Stomach smooth muscle (tissue), 2 donors: Measurements from ENCODE around the gene ITPR1.

Experiments used
- H3K27ac ChIP-seq: one replicate; pipeline ENCODE4 v1.7.0; 2013; ENCODE audit warnings: mild to moderate bottlenecking, low read length, inconsistent platforms
- H3K27me3 ChIP-seq, 2 donors: one replicate each; pipeline ENCODE4 v1.7.0; 2013; ENCODE audit warnings: low read length in 2 of 2; ENCODE audit not compliant: insufficient read depth in 2 of 2, control insufficient read depth in 1 of 2
- H3K36me3 ChIP-seq, 2 donors: one replicate each; pipeline ENCODE4 v1.7.0; 2013; ENCODE audit warnings: low read length in 2 of 2; ENCODE audit not compliant: control insufficient read depth in 2 of 2, insufficient read depth in 2 of 2
- H3K4me1 ChIP-seq: one replicate; pipeline ENCODE4 v1.7.0; 2013; ENCODE audit warnings: low read length; ENCODE audit not compliant: control insufficient read depth, insufficient read depth
- H3K4me3 ChIP-seq, 2 donors: one replicate each; pipeline ENCODE4 v1.7.0; 2013; ENCODE audit warnings: low read length in 2 of 2
- H3K9ac ChIP-seq, 2 donors: one replicate each; pipeline ENCODE4 v1.7.0; 2013; ENCODE audit warnings: low read length in 2 of 2, mild to moderate bottlenecking in 1 of 2
- H3K9me3 ChIP-seq, 2 donors: one replicate each; pipeline ENCODE4 v1.7.0; 2013; ENCODE audit warnings: low read length in 2 of 2; ENCODE audit not compliant: control insufficient read depth in 2 of 2
- donor health status: healthy.
- donor health status: Pancreatic carcinoma.

ITPR1 gene

DNA sequence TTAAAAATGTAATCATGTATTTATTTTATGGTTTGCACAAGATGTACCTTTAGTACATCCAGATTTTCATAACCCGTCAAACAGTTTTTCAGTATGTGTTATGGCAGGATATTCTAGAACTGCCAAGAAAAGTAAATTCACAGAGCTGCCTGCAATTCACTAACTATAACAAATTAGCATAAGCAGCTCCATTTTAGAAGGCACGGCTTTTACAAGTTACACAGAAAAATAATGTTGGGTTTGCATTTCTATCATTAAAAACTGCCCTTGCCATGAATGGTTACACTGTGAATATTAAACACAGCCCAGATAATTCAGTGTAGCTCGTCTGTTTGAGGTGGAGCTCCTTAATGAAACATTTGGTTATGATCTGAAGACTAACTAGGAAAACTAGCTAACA is 391.7 kb downstream of the ITPR1 start:
- Histone ChIP-seq H3K9me3 (no peaks in the 10 kb centered on the region), H3K9ac (no peak overlapping the region), H3K27me3 (no peaks in the 10 kb centered on the region), H3K4me1 (no peaks in the 10 kb centered on the region), H3K4me3 (no peak overlapping the region), H3K27ac (no peak overlapping the region), H3K36me3 (no peaks in the 10 kb centered on the region)

DNA sequence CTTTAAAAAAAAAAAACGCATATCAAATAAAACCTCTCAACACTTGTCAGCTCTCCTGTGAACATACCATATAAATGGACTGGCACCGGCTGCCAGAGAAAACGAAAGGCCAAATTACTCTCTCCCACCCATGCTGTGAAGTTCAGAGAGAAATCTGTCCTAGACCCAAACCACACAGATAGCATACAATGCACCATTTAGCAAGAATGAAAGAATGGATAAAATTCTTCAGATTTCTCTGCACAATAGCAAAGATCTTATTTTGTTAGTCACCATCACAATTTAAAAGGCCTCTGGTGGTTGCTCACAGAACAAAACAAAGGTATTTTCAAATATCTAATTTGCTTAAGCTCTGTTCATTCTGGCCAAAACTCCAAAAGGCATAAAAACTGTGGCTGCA is 392.2 kb downstream of the ITPR1 start:
- H3K4me3 ChIP-seq = no peak overlapping the region
- no peaks in the 10 kb centered on the region for H3K4me1 ChIP-seq
- H3K27ac ChIP-seq = no peak overlapping the region
- H3K9me3 ChIP-seq = no peaks in the 10 kb centered on the region
- no peaks in the 10 kb centered on the region for H3K27me3 ChIP-seq
- H3K9ac ChIP-seq = no peak overlapping the region
- no peaks in the 10 kb centered on the region for H3K36me3 ChIP-seq

DNA sequence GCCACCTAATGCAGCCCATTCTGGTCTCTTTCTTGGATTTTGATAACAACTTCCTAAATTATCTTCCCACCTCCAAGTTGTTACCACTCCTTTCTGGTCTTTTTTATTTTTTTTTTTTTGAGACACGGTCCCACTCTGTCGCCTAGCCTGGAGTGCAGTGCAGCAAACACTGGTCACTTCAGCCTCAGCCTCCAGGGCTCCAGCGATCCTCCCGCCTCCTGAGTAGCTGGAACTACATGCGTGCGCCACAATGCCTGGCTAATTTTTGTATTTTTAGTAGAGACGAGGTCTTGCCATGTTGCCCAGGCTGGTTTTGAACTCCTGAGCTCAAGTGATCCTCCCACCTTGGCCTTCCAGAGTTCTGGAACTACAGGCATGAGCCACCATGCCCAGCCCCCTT is 393.3 kb downstream of the ITPR1 start:
- Histone ChIP-seq H3K27me3 (no peaks in the 10 kb centered on the region), H3K4me1 (no peaks in the 10 kb centered on the region)

DNA sequence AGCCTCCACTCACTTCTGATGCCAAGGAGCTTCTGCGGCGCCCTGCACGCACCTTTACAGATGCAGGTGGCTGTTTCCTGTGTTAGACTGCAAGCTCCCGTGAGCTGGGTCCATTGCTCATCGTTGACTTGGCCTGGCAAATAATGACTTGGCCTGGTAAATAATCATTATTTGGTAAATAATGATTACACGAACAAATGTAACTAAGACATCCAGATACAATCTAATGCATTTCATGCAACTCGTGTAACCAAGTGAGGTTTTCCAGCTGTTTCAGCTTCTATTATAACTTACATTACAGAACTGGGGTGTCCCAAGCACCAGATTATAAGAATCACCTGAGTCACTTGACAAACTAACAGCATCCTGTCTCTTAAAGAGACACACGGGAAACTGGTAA is 394.0 kb downstream of the ITPR1 start:
- Histone ChIP-seq H3K9ac (no peak overlapping the region), H3K36me3 (no peaks in the 10 kb centered on the region), H3K9me3 (no peaks in the 10 kb centered on the region)

More for the DNA sequence above, 393.3 kb downstream of the ITPR1 start:
- Histone ChIP-seq H3K27ac (no peak overlapping the region), H3K4me3 (no peak overlapping the region), H3K36me3 (no peaks in the 10 kb centered on the region), H3K9me3 (no peaks in the 10 kb centered on the region), H3K9ac (no peak overlapping the region)

DNA sequence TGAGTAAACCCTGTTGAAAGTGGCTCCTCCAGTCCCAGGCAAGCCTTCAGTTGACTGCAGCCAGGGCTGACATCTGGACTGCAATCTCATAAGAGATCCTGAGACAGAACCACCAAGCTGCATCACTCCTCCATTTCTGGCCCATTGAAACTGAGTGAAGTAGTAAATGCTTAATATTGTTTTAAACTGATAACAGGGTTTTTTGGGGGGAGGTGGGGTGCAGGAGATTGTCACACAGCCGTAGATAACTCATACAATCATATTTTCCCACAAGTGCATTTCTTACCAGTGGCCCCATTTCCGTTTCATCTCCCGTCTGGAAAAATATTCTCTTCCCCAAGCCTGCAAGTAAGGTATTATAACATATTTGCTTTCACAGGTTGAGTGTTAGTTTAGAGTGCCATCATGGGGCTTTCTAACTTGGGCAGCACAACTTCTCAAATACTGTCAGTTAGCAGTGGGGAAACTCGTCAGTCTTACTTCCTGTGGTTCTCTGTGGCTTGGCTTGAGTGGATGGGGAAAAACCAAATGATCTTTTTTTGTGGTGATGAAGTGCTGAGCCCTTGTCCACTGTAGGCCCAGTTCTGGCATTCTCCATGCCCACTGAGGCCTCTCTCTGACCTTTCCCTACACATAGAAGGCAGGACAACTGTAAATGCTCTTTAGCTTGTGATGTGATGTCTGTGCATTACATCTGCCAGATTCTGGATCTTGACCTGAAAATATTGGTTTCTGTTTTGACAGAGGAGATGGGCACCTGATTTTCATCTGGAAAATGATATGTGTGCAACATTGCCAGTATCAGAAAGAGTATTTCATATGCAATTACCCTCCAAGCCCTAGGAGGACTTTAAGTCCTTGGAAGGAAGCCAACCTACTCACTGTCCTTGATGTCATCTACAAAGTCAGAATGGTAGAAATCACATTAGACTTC is 396.0 kb downstream of the ITPR1 start:
- H3K9ac ChIP-seq = no peak overlapping the region
- H3K9me3 ChIP-seq = no peaks in the 10 kb centered on the region
- no peak overlapping the region for H3K27ac ChIP-seq
- H3K36me3 ChIP-seq = no peaks in the 10 kb centered on the region
- H3K27me3 ChIP-seq = no peaks in the 10 kb centered on the region
- H3K4me1 ChIP-seq = no peaks in the 10 kb centered on the region
- H3K4me3 ChIP-seq = no peak overlapping the region

More for the DNA sequence above, 394.0 kb downstream of the ITPR1 start:
- Histone ChIP-seq H3K27me3 (no peaks in the 10 kb centered on the region), H3K27ac (no peak overlapping the region), H3K4me1 (no peaks in the 10 kb centered on the region), H3K4me3 (no peak overlapping the region)

DNA sequence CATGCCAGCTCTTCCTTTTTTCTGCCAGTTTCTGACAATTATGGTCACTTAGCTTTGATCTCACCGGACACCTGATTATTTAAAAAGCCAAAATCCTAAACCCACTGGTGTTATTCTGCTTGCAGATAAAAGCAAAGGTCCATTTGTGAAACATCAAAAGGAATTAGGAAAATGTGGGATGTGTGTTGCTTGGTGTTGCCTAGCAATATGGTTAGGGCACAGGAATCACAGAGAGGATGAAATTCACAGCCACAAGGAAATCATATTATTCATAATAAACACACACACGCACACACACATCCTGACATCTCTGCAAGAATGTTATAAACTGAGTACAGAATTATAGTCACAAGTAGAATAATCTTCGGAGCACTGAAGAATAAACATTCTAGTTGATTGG is 396.7 kb downstream of the ITPR1 start:
- Histone ChIP-seq H3K4me1 (no peaks in the 10 kb centered on the region), H3K4me3 (no peak overlapping the region), H3K27ac (no peak overlapping the region), H3K9me3 (no peaks in the 10 kb centered on the region), H3K27me3 (no peaks in the 10 kb centered on the region), H3K36me3 (no peaks in the 10 kb centered on the region), H3K9ac (no peak overlapping the region)

DNA sequence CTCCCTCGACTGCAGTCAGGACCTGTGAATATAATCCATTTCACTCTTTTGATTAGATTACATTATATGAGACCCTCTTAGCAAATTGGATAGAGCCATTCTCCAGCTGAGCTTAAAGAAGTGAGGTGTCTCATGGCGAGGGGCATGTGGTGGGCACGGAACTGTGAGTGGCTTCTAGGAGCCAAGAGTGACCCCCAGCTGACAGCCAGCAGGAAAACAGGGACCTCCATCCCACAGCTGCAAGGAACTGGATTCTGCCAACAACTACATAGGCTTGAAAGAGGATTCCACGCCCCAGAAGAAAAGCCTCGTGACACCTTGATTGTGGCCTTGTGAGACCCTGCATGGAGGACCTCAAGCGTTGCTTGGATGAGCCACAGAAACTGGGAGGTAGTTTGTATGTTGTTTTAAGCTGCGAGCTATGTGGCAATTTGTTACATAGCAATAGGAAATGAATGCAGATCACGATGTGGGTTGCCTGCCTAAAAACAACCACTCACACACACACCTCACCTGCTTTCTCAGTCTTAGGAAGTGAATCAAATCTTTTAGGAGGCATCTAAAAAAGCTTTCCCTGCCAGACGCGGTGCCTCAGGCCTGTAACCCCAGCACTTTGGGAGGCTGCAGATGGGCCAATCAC is 401.9 kb downstream of the ITPR1 start:
- Histone ChIP-seq H3K27me3 (no peaks in the 10 kb centered on the region), H3K36me3 (no peaks in the 10 kb centered on the region), H3K9ac (no peak overlapping the region), H3K9me3 (no peaks in the 10 kb centered on the region), H3K27ac (no peak overlapping the region), H3K4me3 (no peak overlapping the region), H3K4me1 (peaks cover 9% of the 10 kb centered on the region)

DNA sequence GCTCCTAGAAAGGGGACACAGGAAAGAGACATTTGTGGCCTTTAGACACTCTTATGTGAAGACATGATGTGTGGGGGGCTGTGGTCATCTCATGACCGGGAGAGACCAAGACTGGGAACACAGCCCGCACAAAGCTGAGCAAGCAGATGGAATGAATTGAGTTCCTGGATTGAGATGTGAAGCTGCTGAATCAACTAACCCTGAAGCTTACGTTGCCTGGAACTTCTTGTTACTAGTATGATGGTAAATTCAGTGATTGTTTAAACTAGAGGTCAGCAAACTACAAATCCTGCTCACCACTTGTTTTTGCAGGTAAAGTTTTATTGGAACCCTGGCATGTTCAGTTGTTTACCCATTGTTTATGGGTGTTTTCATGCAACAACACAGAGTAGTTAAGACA is 402.7 kb downstream of the ITPR1 start:
- H3K9ac ChIP-seq = no peak overlapping the region

More for the DNA sequence above, 402.7 kb downstream of the ITPR1 start:
- no peaks in the 10 kb centered on the region for H3K27me3 ChIP-seq
- H3K36me3 ChIP-seq = no peaks in the 10 kb centered on the region
- no peak overlapping the region for H3K27ac ChIP-seq
- peaks cover 9% of the 10 kb centered on the region for H3K4me1 ChIP-seq
- no peaks in the 10 kb centered on the region for H3K9me3 ChIP-seq
- H3K4me3 ChIP-seq = no peak overlapping the region
